ENCODE data around the gene ACTL7B. TPM values are rescaled to one million over a fixed set of nuclear protein-coding genes. Genes with fewer than 3 reads are reported as not detected.
"Not testable (repeated sequence)": the region's sequence is repeated elsewhere in the genome, so short reads cannot be mapped to it uniquely, and the experiment has no call there.

ACTL7B gene, protein sequence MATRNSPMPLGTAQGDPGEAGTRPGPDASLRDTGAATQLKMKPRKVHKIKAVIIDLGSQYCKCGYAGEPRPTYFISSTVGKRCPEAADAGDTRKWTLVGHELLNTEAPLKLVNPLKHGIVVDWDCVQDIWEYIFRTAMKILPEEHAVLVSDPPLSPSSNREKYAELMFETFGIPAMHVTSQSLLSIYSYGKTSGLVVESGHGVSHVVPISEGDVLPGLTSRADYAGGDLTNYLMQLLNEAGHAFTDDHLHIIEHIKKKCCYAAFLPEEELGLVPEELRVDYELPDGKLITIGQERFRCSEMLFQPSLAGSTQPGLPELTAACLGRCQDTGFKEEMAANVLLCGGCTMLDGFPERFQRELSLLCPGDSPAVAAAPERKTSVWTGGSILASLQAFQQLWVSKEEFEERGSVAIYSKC
- total RNA-seq = 0.08 TPM in 1 of 2 replicates, not detected in the other

DNA sequence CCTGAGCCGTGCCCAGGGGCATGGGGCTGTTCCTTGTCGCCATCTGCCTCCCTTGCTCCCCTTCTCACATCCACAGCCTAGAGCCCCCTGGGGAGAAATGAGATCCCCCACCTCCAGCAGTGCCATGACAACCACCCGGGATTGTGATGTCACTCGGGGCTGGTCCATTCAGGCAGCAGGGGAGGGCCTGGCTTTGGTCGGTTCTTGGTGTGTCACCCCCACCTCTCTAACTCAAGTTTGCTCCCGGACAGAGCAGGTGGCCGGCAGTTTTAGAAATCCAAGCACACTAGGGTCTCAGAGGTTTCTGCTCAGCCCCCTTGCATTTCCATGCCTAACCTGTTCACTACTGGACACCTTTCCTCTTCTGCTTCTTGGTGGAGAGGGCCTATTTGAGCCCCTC lies at the start of gene ACTL7B:
TSS of gene ACTL7B (minus strand) at position 99 of the 400 bp plus-strand sequence. CDS start at position 43, 56 bp downstream.
- Mint-ChIP-seq H3K27me3 (ENCODE audit: insufficient read depth) (no peaks in the 10 kb centered on the region), H3K27ac (no peak within 1 kb of the TSS), H3K9me3 (no peaks in the 10 kb centered on the region), H3K4me3 (no peak within 1 kb of the TSS), H3K4me1 (ENCODE audit: low read depth) (peaks cover 7% of the 10 kb centered on the region), H3K36me3 (ENCODE audit: low read depth) (no peaks in the 10 kb centered on the region)
- DNase-seq (ENCODE audit: low spot score) = no peak
- intact Hi-C loops (cut with micrococcal nuclease) = no loop called here

DNA sequence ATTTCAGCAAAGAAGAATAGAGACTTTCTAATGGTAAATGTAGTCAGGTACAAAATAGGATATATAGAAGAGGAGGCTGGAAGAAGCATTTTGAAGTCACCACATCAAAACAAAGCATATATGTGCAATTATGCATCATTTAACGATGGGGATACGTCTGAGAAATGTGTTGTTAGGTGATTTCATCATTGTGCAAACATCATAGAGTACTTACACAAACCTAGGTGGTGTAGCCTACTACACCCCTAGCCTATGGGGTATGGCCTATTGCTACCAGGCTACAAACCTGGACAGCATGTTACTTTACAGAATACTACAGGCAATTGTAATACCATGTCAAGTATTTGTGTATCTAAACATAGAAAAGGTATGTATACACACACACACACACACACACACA lies 49.7 kb upstream of the ACTL7B start:
- no peaks in the 10 kb centered on the region for H3K4me1 Mint-ChIP-seq (ENCODE audit: low read depth)
- no peak overlapping the region for H3K27ac Mint-ChIP-seq
- no peaks in the 10 kb centered on the region for H3K27me3 Mint-ChIP-seq (ENCODE audit: insufficient read depth)
- intact Hi-C loops (cut with micrococcal nuclease) = no loop called here
- DNase-seq (ENCODE audit: low spot score) = no peak
- no peak overlapping the region for H3K4me3 Mint-ChIP-seq
- H3K9me3 Mint-ChIP-seq = no peaks in the 10 kb centered on the region
- H3K36me3 Mint-ChIP-seq (ENCODE audit: low read depth) = peaks cover 48% of the 10 kb centered on the region

DNA sequence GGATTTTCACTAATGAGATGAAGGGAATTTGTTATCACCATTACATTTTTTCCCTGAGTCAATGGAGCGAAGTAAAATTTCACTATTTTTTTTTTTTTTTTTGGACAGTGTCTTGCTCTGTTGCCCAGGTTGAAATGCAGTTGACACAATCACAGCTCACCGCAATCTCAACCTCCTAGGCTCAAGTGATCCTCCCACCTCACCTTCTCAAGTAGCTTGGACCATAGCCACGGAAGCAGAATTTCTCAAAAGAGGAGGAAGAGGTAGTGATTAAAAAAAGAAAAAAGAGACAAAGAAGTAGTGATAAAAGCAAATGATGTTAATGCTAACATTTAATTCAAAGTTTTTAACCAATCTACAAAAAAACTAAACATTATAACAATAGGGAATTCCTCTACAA lies 48.4 kb upstream of the ACTL7B start:
- Mint-ChIP-seq H3K4me1 (ENCODE audit: low read depth) (no peaks in the 10 kb centered on the region), H3K9me3 (no peaks in the 10 kb centered on the region), H3K27ac (no peak overlapping the region), H3K4me3 (no peak overlapping the region), H3K36me3 (ENCODE audit: low read depth) (peaks cover 42% of the 10 kb centered on the region), H3K27me3 (ENCODE audit: insufficient read depth) (no peaks in the 10 kb centered on the region)
- intact Hi-C loops (cut with micrococcal nuclease) = no loop called here
- DNase-seq (ENCODE audit: low spot score) = no peak

DNA sequence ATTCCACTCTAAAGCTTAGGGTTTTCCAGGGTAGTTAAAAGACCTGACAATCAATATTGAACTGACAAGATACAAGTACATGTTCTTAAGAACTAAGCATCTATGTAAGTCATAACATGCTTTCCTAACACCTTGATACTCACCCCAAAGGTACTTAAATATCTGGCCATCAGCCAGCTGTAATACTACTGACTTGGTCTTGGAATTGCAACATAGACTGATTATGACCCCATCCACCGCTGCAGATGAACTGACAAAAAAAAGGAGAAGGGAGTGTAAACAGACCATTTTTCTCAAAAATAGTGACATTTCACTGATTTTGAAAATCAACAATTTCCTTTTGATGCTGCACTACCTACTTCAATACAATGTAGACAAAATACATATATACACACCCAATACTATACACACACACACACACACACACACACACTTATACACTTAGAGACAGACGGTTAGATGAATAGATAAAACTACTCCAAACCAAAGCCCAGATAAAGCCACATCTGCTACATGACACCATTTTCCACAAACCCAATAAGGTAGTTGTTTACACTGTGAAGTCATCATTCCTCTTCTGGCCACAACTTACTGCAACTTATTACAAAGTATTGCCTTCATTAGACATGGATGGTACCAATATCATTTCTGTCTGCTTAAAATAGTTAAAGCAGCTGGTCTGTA lies 47.8 kb upstream of the ACTL7B start:
- H3K9me3 Mint-ChIP-seq = no peaks in the 10 kb centered on the region
- H3K4me3 Mint-ChIP-seq = no peak overlapping the region
- intact Hi-C loops (cut with micrococcal nuclease) = no loop called here
- H3K36me3 Mint-ChIP-seq (ENCODE audit: low read depth) = peaks cover 39% of the 10 kb centered on the region
- H3K27ac Mint-ChIP-seq = no peak overlapping the region
- H3K27me3 Mint-ChIP-seq (ENCODE audit: insufficient read depth) = no peaks in the 10 kb centered on the region
- DNase-seq (ENCODE audit: low spot score) = no peak
- no peaks in the 10 kb centered on the region for H3K4me1 Mint-ChIP-seq (ENCODE audit: low read depth)

DNA sequence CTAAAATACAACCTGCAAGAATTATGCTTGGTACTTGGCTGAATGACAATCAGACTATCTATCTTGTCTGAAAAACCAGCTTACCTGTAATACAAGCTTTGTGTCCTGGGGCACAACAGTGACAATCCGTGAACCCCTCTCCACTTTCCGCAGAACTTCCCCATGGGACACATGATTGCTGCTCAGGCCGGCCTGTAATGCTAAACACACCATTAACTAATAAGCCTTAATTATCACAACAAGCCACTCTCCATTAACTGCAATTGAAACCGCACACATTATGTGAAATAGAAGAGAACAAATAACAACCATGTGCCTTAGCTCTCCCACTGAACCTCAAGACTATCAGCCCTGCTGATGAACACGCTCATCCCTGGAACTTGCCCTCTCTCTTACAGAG lies 44.4 kb upstream of the ACTL7B start:
- intact Hi-C loops (cut with micrococcal nuclease) = no loop called here
- Mint-ChIP-seq H3K36me3 (ENCODE audit: low read depth) (peaks cover 42% of the 10 kb centered on the region), H3K4me3 (no peak overlapping the region), H3K27me3 (ENCODE audit: insufficient read depth) (no peaks in the 10 kb centered on the region), H3K4me1 (ENCODE audit: low read depth) (no peaks in the 10 kb centered on the region), H3K9me3 (no peaks in the 10 kb centered on the region), H3K27ac (no peak overlapping the region)
- no peak for DNase-seq (ENCODE audit: low spot score)

DNA sequence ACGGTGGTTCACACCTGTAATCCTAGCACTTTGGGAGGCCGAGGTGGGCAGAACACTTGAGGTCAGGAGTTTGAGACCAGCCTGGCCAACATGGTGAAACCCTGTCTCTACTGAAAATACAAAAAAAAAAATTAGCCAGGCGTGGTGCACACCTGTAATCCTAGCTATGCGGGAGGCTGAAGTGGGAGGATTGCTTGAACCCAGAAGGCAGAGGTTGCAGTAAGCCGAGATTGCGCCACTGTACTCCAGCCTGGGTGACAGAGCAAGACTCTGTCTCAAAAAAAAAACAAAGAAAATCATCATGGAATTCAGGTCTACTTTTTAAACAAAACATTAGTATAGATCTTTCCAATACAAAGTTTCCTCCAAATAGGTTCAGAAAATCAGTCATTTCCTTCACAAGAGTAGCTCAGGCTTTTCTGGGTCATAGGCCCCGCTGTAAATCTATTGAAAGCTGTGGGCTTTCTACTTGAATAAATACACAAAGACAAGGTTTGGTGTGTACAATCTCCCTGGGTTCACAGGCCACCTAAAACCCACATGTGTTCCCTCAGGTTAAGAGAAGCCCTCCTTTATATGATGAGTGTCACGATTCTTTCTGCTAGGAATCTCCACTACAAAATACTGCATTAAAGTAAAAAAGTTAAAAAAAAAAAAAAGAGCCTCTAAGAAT lies 43.4 kb upstream of the ACTL7B start:
- H3K4me1 Mint-ChIP-seq (ENCODE audit: low read depth); H3K27ac Mint-ChIP-seq; H3K4me3 Mint-ChIP-seq; H3K27me3 Mint-ChIP-seq (ENCODE audit: insufficient read depth); DNase-seq (ENCODE audit: low spot score); H3K9me3 Mint-ChIP-seq; intact Hi-C loops (cut with micrococcal nuclease): not testable (repeated sequence)
- peaks cover 42% of the 10 kb centered on the region for H3K36me3 Mint-ChIP-seq (ENCODE audit: low read depth)

DNA sequence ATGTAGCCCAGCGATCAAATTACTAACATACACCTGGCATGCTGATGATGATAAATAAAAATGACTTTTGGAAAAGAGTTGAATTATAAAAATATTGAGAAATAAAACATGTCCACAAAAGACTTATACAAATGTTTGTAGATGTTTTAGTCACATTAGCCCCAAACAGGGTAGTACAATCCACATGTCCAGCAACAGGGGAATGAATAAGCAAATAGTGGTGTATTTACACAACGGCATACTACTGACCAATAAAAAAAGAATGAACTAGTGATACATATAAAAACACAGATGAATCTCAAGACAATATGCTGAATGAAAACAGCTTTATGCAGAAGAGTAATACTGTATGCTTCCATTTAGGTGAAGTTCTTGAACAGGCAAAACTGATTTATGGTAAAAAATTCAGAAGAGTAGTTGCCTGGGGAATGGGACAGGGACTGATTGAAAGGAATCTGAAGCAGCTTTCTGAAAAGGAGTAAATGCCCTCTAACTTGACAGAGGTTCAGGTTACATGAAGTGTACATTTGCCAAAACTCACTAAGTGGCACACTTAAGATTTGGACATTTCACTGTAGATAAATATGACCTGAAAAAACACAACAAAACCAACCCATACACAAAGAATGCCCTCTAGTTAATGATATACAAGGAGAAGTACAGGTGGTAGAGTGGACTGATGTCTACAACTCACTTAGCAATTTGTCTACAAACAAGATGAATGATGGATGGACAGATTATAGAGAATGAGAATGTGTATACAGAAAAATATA lies 41.7 kb upstream of the ACTL7B start:
- H3K27me3 Mint-ChIP-seq (ENCODE audit: insufficient read depth) = no peaks in the 10 kb centered on the region
- no peak for DNase-seq (ENCODE audit: low spot score)
- no peaks in the 10 kb centered on the region for H3K4me1 Mint-ChIP-seq (ENCODE audit: low read depth)
- H3K4me3 Mint-ChIP-seq = no peak overlapping the region
- H3K36me3 Mint-ChIP-seq (ENCODE audit: low read depth) = peaks cover 40% of the 10 kb centered on the region
- intact Hi-C loops (cut with micrococcal nuclease) = no loop called here
- H3K27ac Mint-ChIP-seq = no peak overlapping the region
- no peaks in the 10 kb centered on the region for H3K9me3 Mint-ChIP-seq

DNA sequence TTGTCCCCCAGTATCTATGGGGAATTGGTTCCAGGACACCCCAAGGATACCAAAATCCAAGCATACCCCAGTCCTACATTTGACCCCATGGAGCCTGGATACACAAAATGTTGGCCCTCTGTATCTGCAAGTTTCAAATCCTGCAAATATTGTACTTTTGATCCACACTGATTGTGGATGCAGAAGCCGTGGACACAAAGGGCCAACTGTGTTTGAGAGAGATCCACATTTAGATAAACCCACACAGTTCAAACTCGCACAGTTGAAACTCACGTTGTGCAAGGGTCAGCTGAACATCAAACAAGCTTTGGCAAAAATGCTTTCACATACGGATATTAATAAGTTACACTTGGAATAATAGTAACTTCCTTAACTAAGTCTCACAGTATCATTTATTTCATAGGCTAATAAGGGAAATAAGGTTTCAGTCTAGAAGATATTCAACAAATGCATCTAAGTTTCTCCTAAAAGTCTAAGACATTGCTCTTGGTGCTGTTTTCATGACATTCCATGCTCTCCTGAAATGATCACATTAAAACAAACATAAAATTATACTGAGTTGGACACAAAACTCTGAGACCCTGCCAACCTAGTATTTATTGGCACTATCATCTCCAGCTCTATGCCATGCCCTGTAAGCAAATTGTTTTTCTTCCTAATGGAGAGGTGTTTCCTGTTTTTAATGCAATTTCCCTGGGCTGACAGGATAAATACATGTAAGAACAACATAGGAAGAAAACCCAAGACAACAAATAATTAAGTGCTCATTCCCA lies 38.6 kb upstream of the ACTL7B start:
- Mint-ChIP-seq H3K4me3 (no peak overlapping the region), H3K27me3 (ENCODE audit: insufficient read depth) (no peaks in the 10 kb centered on the region), H3K4me1 (ENCODE audit: low read depth) (no peaks in the 10 kb centered on the region), H3K36me3 (ENCODE audit: low read depth) (peaks cover 50% of the 10 kb centered on the region), H3K27ac (no peak overlapping the region), H3K9me3 (no peaks in the 10 kb centered on the region)
- no peak for DNase-seq (ENCODE audit: low spot score)
- intact Hi-C loops (cut with micrococcal nuclease) = no loop called here

DNA sequence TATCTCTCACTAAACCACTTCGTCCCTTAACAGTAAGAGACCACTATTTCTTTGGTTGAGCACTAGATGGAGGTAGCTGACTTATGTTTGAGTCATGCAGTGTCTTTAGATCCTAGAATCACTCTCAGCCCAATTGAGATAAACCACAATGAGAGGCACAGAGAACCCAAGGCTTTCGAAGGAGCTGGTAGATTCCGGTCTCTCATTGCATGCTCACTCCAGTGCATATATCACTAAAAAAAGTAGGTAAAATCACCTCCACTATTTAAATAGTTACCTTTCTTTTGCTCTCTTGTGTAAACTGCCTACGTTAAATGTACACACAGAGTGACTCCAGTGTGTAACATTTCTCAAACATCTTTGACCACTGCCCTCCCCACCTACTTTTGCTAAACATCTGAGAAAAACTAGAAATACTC lies 33.9 kb upstream of the ACTL7B start:
- H3K27me3 Mint-ChIP-seq (ENCODE audit: insufficient read depth) = no peaks in the 10 kb centered on the region
- H3K9me3 Mint-ChIP-seq = no peaks in the 10 kb centered on the region
- intact Hi-C loops (cut with micrococcal nuclease) = loop anchor here (5.0 kb wide), 4 partner anchors 123 to 523 kb away; partner anchors contain the start of genes CTNNAL1 and TMEM245
- H3K4me1 Mint-ChIP-seq (ENCODE audit: low read depth) = peaks cover 16% of the 10 kb centered on the region
- DNase-seq (ENCODE audit: low spot score) = no peak
- H3K36me3 Mint-ChIP-seq (ENCODE audit: low read depth) = peaks cover 48% of the 10 kb centered on the region
- no peak overlapping the region for H3K27ac Mint-ChIP-seq
- no peak overlapping the region for H3K4me3 Mint-ChIP-seq

DNA sequence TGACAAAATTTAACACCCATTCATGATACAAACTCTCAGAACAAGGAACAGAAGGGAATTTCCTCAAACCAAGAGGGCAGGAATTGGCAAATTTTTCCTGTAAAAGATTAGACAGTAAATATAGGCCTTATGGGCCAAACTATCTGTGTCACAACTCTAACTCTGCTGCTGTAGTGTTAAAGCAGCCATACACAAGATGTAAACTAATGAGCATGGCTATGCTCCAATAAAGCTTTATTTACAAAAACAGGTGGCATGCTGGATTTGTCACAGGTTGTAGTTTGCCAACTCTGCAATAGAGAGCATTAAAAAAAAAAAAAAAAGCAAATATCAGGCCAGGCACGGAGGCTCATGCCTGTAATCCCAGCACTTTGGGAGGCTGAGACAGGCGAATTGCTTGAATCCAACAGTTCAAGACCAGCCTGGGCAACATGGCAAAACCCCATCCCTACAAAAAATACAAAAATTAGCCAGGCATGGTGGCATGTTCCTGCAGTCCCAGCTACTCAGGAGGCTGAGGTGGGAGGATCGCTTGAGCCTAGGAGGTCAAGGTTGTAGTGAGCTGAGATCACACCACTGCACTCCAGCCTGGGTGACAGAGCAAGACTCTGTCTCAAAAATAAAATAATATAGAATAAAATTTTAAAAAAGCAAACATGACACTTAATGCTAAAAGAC lies 30.9 kb upstream of the ACTL7B start:
- intact Hi-C loops (cut with micrococcal nuclease) = loop anchor here (2.0 to 5.0 kb wide), 5 partner anchors 48 to 526 kb away; partner anchors contain the start of genes ABITRAM, CTNNAL1, ELP1 and TMEM245
- H3K27me3 Mint-ChIP-seq (ENCODE audit: insufficient read depth); DNase-seq (ENCODE audit: low spot score); H3K4me3 Mint-ChIP-seq; H3K9me3 Mint-ChIP-seq: not testable (repeated sequence)
- Mint-ChIP-seq H3K4me1 (ENCODE audit: low read depth) (peaks cover 16% of the 10 kb centered on the region), H3K27ac (peak overlapping the region; percentile 80), H3K36me3 (ENCODE audit: low read depth) (peaks cover 46% of the 10 kb centered on the region)

DNA sequence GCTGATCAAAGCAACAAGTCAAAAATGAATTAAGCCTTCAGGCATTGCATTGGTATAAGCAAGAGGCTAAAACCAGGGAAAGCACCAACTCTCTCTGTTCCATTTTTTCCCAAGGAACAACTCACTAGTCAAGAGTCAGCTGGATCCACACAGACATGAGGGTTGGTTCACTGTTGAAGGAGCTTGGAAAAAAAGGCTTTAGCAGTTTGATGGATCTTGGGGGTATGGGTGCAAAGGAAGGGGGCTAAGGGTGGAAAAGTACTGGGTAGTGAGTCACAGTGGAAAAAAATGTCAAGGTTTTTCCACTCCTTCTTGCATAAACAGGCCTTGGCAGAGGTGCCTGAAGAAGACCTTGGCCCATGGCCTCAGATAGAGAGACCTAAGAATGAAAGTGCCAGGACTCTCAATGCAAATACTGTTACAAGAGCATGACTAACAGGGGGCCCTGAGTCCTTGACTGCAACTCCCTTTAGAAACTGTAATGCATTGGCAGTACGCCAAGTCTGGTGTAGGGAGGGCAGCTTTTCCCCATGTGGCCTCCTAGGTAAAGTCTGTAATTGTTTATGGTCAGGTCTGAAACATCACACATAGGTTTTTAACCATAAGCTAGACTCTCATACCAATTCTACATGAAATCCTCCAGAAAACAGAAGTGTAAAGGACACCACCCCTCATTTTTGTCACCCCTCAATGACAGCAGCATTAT lies 30.0 kb upstream of the ACTL7B start:
- intact Hi-C loops (cut with micrococcal nuclease) = loop anchor here (2.0 to 5.0 kb wide), 5 partner anchors 49 to 527 kb away; partner anchors contain the start of genes ABITRAM, CTNNAL1, ELP1 and TMEM245
- Mint-ChIP-seq H3K27ac (peak overlapping the region; percentile 80), H3K27me3 (ENCODE audit: insufficient read depth) (no peaks in the 10 kb centered on the region), H3K4me1 (ENCODE audit: low read depth) (peaks cover 16% of the 10 kb centered on the region), H3K4me3 (peak overlapping the region; percentile 8), H3K36me3 (ENCODE audit: low read depth) (peaks cover 41% of the 10 kb centered on the region), H3K9me3 (no peaks in the 10 kb centered on the region)
- no peak for DNase-seq (ENCODE audit: low spot score)

Data from activated T-helper 1 cell treated with anti-CD3 and anti-CD28 coated beads, Interleukin-12 subunit alpha, Interleukin-12 subunit beta, Interleukin-2, Interleukin-4 antibody, amounts not matched to agents 30 ng/mL and 10 ng/mL and 1 ng/mL, durations not matched to agents 14 hours and 24 hours and 36 hours (primary cell).